ENCODE measurements around the gene PSMA4.

- TF ChIP-seq CTCF (IDR thresholded peaks at IDR 0.05) (no peak), POLR2AphosphoS5 (IDR thresholded peaks at IDR 0.05) (no peak), EP300 (IDR thresholded peaks at IDR 0.05) (no peak)
Measured at GRCh38 chr15:78506971-78507830, 33.0 kb upstream of the PSMA4 start, which contains the start of gene HYKK.

Measured in suprapubic skin (tissue), 4 donors.